Measurements from ENCODE around the gene TTF2. TPM values are rescaled to one million over a fixed set of nuclear protein-coding genes. Genes with fewer than 3 reads are reported as not detected.

The TTF2 gene
- total RNA-seq, 4 donors from 2014 or later: 9.7 to 15.2 (median 12.2) TPM

GRCh38 chr1:117015724-117016123 is 44.4 kb upstream of the TTF2 start:
- intact Hi-C loops (cut with DNase I; ENCODE audit: low total_unique reads): loop anchor here (1.0 kb wide), 1 partner anchor 42 kb away; no protein-coding TSS in a partner anchor
- ATAC-seq: no peak
- no peak overlapping the region for H3K4me3 ChIP-seq

DNA sequence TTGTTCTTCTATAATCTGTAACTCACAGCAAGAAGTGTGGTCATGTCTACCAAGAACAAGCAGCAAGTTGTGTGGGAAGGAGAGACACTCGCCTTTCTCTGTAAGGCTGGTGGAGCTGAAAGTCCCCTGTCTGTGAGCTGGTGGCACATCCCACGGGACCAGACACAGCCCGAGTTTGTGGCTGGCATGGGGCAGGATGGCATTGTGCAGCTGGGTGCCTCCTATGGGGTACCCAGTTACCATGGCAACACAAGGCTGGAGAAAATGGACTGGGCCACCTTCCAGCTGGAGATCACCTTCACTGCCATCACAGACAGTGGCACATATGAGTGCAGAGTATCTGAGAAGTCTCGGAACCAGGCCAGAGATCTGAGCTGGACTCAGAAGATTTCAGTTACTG is 43.1 kb upstream of the TTF2 start:
- Histone ChIP-seq H3K36me3 (no peaks in the 10 kb centered on the region), H3K4me1 (no peaks in the 10 kb centered on the region), H3K27me3 (no peaks in the 10 kb centered on the region), H3K4me3 (no peak overlapping the region), H3K9me3 (no peaks in the 10 kb centered on the region), H3K27ac (no peak overlapping the region)
- no peak for TF ChIP-seq CTCF (IDR thresholded peaks at IDR 0.05 in 4 of 5, conservative IDR thresholded peaks at IDR 0.05 in 1 of 5)
- no peak for TF ChIP-seq POLR2A (IDR thresholded peaks at IDR 0.05)
- no peak for DNase-seq
- in situ Hi-C loops (cut with MboI; ENCODE audit: low sequenced_read_pairs in 4 of 4) (no loop called here), intact Hi-C loops (cut with DNase I; ENCODE audit: low total_unique reads) (no loop called here)
- no peak for ATAC-seq

More at GRCh38 chr1:117015724-117016123, 44.4 kb upstream of the TTF2 start:
- TF ChIP-seq POLR2A (IDR thresholded peaks at IDR 0.05) (no peak), CTCF (IDR thresholded peaks at IDR 0.05 in 4 of 5, conservative IDR thresholded peaks at IDR 0.05 in 1 of 5) (no peak)
- Histone ChIP-seq H3K36me3 (no peaks in the 10 kb centered on the region), H3K4me1 (no peaks in the 10 kb centered on the region), H3K27ac (no peak overlapping the region), H3K9me3 (no peaks in the 10 kb centered on the region), H3K27me3 (no peaks in the 10 kb centered on the region)
- in situ Hi-C loops (cut with MboI; ENCODE audit: low sequenced_read_pairs in 4 of 4): no loop called here
- DNase-seq: no peak

GRCh38 chr1:117017648-117018047 is 42.5 kb upstream of the TTF2 start:
- no peaks in the 10 kb centered on the region for H3K4me1 ChIP-seq
- H3K27ac ChIP-seq: no peak overlapping the region
- ATAC-seq (no peak), DNase-seq (no peak)
- no peaks in the 10 kb centered on the region for H3K36me3 ChIP-seq
- intact Hi-C loops (cut with DNase I; ENCODE audit: low total_unique reads): no loop called here
- H3K27me3 ChIP-seq: no peaks in the 10 kb centered on the region
- in situ Hi-C loops (cut with MboI; ENCODE audit: low sequenced_read_pairs in 4 of 4): no loop called here
- no peak overlapping the region for H3K4me3 ChIP-seq
- TF ChIP-seq CTCF (IDR thresholded peaks at IDR 0.05 in 4 of 5, conservative IDR thresholded peaks at IDR 0.05 in 1 of 5) (no peak), POLR2A (IDR thresholded peaks at IDR 0.05) (no peak)
- no peaks in the 10 kb centered on the region for H3K9me3 ChIP-seq

DNA sequence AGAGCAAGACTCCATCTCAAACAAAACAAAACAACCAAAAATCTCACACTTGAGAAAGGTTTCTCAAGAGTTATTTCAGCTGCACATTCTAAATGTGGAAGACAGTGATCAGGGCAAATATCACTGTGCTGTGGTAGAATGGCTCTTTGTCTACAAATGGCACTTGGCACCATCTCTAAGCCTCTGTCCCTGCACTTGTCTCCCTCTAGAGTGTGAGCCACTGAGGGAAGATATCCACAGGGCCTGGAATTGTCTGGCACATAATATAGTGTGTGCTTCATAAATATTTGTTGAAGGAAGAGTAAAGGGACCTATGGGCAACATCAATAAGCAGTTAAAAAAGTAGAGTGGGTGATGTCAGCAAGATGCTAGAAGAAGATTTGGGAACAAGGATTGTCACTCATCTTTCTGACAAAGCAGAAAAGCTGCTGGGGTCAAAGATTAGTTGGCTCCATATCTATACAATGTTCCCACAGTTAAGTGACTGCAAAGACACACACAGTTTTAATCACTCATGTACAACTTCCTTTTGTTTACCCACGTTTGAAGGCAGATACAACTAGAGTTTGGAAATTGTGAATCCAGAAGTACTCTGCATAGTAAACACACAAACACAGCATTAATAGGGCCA is 39.5 kb upstream of the TTF2 start:
- no peak overlapping the region for H3K27ac ChIP-seq
- ATAC-seq (no peak), DNase-seq (no peak)
- H3K4me1 ChIP-seq: no peaks in the 10 kb centered on the region
- H3K9me3 ChIP-seq: no peaks in the 10 kb centered on the region
- H3K4me3 ChIP-seq: no peak overlapping the region
- in situ Hi-C loops (cut with MboI; ENCODE audit: low sequenced_read_pairs in 4 of 4): no loop called here
- no peak for TF ChIP-seq POLR2A (IDR thresholded peaks at IDR 0.05)
- no peak for TF ChIP-seq CTCF (IDR thresholded peaks at IDR 0.05 in 4 of 5, conservative IDR thresholded peaks at IDR 0.05 in 1 of 5)
- intact Hi-C loops (cut with DNase I; ENCODE audit: low total_unique reads): no loop called here
- no peaks in the 10 kb centered on the region for H3K27me3 ChIP-seq
- no peaks in the 10 kb centered on the region for H3K36me3 ChIP-seq

DNA sequence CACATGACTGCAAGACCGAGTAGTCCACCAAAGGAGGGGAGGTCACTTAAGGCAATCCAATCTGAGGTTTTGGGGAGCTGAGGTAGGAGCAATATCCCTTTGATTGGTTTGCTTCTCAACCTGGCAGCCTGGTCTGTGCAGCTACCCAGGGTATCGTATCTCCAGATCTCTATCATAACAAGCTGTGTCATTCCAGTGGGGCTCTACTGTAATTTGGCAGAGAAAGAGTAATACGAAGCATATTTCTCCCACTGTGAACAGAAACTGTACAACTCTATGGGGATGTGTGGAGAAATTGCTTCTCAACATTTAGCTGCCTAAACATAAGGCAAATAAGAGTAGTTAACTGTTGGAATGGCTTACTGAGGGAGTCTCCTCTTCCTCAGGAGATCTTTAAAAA is 38.0 kb upstream of the TTF2 start:
- no peak overlapping the region for H3K4me3 ChIP-seq
- no peaks in the 10 kb centered on the region for H3K36me3 ChIP-seq
- H3K27me3 ChIP-seq: no peaks in the 10 kb centered on the region
- H3K4me1 ChIP-seq: peaks cover 0 to 4% of the 10 kb centered on the region in 2 donors
- DNase-seq: no peak
- no peak for TF ChIP-seq POLR2A (IDR thresholded peaks at IDR 0.05)
- TF ChIP-seq CTCF (IDR thresholded peaks at IDR 0.05 in 4 of 5, conservative IDR thresholded peaks at IDR 0.05 in 1 of 5): no peak
- no peak overlapping the region for H3K27ac ChIP-seq
- no peak for ATAC-seq
- in situ Hi-C loops (cut with MboI; ENCODE audit: low sequenced_read_pairs in 4 of 4) (no loop called here), intact Hi-C loops (cut with DNase I; ENCODE audit: low total_unique reads) (no loop called here)
- no peaks in the 10 kb centered on the region for H3K9me3 ChIP-seq
